Activated CD4-positive, CD25-positive, alpha-beta regulatory T cell (primary cell): ENCODE results near the gene SPRR1B.
"Not testable (repeated sequence)": the region's sequence is repeated elsewhere in the genome, so short reads cannot be mapped to it uniquely, and the experiment has no call there.

Experiments used
- DNase-seq, 4 experiments: peaks; one replicate each; lab custom pipeline; 2025; lab: John Stamatoyannopoulos, UW

Gene SPRR1B

GRCh38 chr1:153030895-153031294 is at the start of gene SPRR1B:
Gene SPRR1B (plus strand): TSS chr1:153031203. CDS start chr1:153032346, 1,143 bp downstream.
- no peak for DNase-seq

- no peak for DNase-seq
Measured at GRCh38 chr1:152982076-152982475, 48.9 kb upstream of the SPRR1B start.

GRCh38 chr1:152983234-152983633 is 47.8 kb upstream of the SPRR1B start:
- DNase-seq = no peak

GRCh38 chr1:152983743-152984142 is 47.3 kb upstream of the SPRR1B start, which contains the start of gene SPRR1A:
Gene SPRR1A (plus strand): TSS chr1:152984081. CDS start chr1:152985231, 1,150 bp downstream.
- no peak for DNase-seq

- no peak for DNase-seq
Measured at GRCh38 chr1:152986578-152986977, 44.4 kb upstream of the SPRR1B start.

GRCh38 chr1:152993186-152993585 is 37.8 kb upstream of the SPRR1B start:
- DNase-seq = no peak

- DNase-seq = no peak
Measured at GRCh38 chr1:152995842-152996241, 35.2 kb upstream of the SPRR1B start.

GRCh38 chr1:152996633-152997400 is 34.2 kb upstream of the SPRR1B start:
- DNase-seq = no peak

GRCh38 chr1:152997901-152998300 is 33.1 kb upstream of the SPRR1B start:
- DNase-seq = no peak

- DNase-seq = no peak
Measured at GRCh38 chr1:152998476-152998875, 32.5 kb upstream of the SPRR1B start.

- DNase-seq = no peak
Measured at GRCh38 chr1:152999818-153000217, 31.2 kb upstream of the SPRR1B start.

- no peak for DNase-seq
Measured at GRCh38 chr1:153000294-153000693, 30.7 kb upstream of the SPRR1B start.

GRCh38 chr1:153001382-153001781 is 29.6 kb upstream of the SPRR1B start, which contains the start of gene SPRR3:
Gene SPRR3 (plus strand): TSS chr1:153001749. CDS start chr1:153003021, 1,272 bp downstream.
- no peak for DNase-seq

GRCh38 chr1:153011235-153011758 is 19.7 kb upstream of the SPRR1B start:
- not testable (repeated sequence) for DNase-seq

- DNase-seq = not testable (repeated sequence)
Measured at GRCh38 chr1:153021829-153022228, 9.2 kb upstream of the SPRR1B start.

GRCh38 chr1:153022340-153022739 is 8.7 kb upstream of the SPRR1B start:
- DNase-seq = not testable (repeated sequence)

GRCh38 chr1:153023109-153023508 is 7.9 kb upstream of the SPRR1B start:
- DNase-seq = no peak

GRCh38 chr1:153024413-153024812 is 6.6 kb upstream of the SPRR1B start:
- DNase-seq = no peak

- no peak for DNase-seq
Measured at GRCh38 chr1:153025797-153026196, 5.2 kb upstream of the SPRR1B start.

GRCh38 chr1:153028766-153029165 is 2.2 kb upstream of the SPRR1B start:
- no peak for DNase-seq

- no peak for DNase-seq
Measured at GRCh38 chr1:153032073-153032472, 1.1 kb downstream of the SPRR1B start.

- DNase-seq = no peak
Measured at GRCh38 chr1:153032677-153033308, 1.8 kb downstream of the SPRR1B start.

- DNase-seq = no peak
Measured at GRCh38 chr1:153035211-153035610, 4.2 kb downstream of the SPRR1B start.
